ENCODE data around the gene B3GALNT2.

DNA sequence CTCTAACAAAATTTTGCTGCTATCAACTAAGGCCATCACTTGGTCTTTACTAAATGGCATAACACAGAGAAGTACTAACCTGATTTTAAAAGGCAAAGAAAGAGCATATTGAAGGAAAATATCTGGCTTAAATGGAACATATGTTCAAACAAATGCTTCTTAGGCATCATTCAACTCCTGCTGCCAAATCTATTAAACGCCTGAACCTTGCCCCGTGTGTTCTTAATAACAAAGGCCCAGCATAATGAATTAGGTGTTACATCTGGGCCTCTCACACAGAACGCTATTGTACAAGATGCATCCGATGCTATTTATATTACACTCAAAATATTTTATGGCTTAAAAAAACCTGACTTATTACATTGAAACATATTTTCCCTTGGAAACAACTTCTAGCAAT is 48.4 kb downstream of the B3GALNT2 start:
- TF ChIP-seq, protein P1, sequence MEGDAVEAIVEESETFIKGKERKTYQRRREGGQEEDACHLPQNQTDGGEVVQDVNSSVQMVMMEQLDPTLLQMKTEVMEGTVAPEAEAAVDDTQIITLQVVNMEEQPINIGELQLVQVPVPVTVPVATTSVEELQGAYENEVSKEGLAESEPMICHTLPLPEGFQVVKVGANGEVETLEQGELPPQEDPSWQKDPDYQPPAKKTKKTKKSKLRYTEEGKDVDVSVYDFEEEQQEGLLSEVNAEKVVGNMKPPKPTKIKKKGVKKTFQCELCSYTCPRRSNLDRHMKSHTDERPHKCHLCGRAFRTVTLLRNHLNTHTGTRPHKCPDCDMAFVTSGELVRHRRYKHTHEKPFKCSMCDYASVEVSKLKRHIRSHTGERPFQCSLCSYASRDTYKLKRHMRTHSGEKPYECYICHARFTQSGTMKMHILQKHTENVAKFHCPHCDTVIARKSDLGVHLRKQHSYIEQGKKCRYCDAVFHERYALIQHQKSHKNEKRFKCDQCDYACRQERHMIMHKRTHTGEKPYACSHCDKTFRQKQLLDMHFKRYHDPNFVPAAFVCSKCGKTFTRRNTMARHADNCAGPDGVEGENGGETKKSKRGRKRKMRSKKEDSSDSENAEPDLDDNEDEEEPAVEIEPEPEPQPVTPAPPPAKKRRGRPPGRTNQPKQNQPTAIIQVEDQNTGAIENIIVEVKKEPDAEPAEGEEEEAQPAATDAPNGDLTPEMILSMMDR (IDR thresholded peaks at IDR 0.05 in 4 of 5, conservative IDR thresholded peaks at IDR 0.05 in 1 of 5), result no peak
- no peak for TF ChIP-seq POLR2A (IDR thresholded peaks at IDR 0.05)
